Spinal cord (tissue), 10 donors: ENCODE results near the gene NEAT1. TPM values are rescaled to one million over a fixed set of nuclear protein-coding genes. Genes with fewer than 3 reads are reported as not detected.
A peak's percentile ranks its signal among the peaks of the same experiment; 100 is the strongest.

Experiments used
- DNase-seq, 6 donors: peaks; one replicate each; pipeline versions ENCODE4 v3.0.0 to v3.0.0-alpha.2; 2013 to 2015; ENCODE audit warnings: low spot score in 6 of 6, low read depth in 4 of 6
- H3K27ac ChIP-seq: one replicate; pipeline ENCODE4 v1.5.1; 2013; ENCODE audit warnings: low read depth, low read length, control low read depth
- H3K27me3 ChIP-seq: one replicate; pipeline ENCODE4 v1.6.1; 2013; ENCODE audit warnings: low read length; ENCODE audit not compliant: control insufficient read depth, insufficient read depth
- H3K36me3 ChIP-seq: one replicate; pipeline ENCODE4 v1.6.1; 2013; ENCODE audit warnings: low read length; ENCODE audit not compliant: control insufficient read depth, insufficient read depth
- H3K4me1 ChIP-seq: one replicate; pipeline ENCODE4 v1.6.1; 2013; ENCODE audit warnings: low read length; ENCODE audit not compliant: control insufficient read depth, insufficient read depth
- H3K4me3 ChIP-seq: one replicate; pipeline ENCODE4 v1.5.1; 2013; ENCODE audit warnings: low read depth, low read length, control low read depth
- H3K9me3 ChIP-seq: one replicate; pipeline ENCODE4 v1.6.1; 2013; ENCODE audit warnings: low read length; ENCODE audit not compliant: control insufficient read depth, insufficient read depth
- WGBS: methylation state at CpG from one replicate; pipeline ENCODE4 v1.1.5; 2013; ENCODE audit warnings: missing lambda C conversion rate; ENCODE audit not compliant: insufficient coverage; 5-methylcytosine and 5-hydroxymethylcytosine counted together
- polyA plus RNA-seq, 2 donors: library from polyadenylated mRNA; unstranded; fragments of 120-200 nt; gene quantifications; one replicate each; pipeline ENCODE4 v1.2.1, GENCODE V29; 2013; ENCODE audit not compliant: insufficient read length in 2 of 2
- total RNA-seq, 2 donors: library from RNA; depleted of rRNA in 1 of 2; stranded (reverse); fragments of 120-200 nt in 1 of 2; fragments of >200 nt in 1 of 2; gene quantifications; one replicate each; pipeline versions ENCODE4 v1.2.3 to v1.2.4, GENCODE V29; 2013 to 2014
- donor health status: healthy.

The NEAT1 gene
- total and polyA plus RNA-seq, 4 donors, result 27.4 to 73.6 (median 63.7) TPM

DNA sequence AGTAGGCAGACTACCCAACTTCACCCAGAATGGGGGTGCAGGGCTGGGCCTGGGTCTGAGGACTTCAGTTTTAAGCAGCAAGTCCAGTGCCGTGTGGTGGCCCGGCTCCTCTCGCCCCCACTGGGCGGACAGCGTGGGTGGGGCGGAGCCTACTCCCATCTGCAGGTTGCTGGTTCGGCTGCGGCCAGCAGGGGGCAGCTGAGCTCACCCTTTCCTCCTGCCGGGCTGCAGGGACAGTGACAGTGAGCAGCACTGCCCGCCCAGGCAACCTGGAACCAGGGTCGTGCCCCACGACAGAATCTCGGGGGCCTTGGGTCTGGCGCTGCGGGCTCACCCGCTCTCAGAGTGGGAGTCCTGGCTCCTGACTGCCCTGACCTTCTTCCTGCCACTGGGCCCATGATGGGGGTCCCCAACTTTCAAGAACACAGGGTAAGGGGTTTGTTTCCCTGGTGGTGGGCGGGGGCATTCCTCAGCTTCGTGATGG lies 6.2 kb upstream of the NEAT1 start:
- Histone ChIP-seq H3K4me1 (peaks cover 86% of the 10 kb centered on the region), H3K4me3 (peak overlapping the region; percentile 36), H3K9me3 (no peaks in the 10 kb centered on the region), H3K27ac (peak overlapping the region; percentile 99), H3K36me3 (peaks cover 25% of the 10 kb centered on the region), H3K27me3 (no peaks in the 10 kb centered on the region)
- WGBS, result 5% methylated on average over 18 of the region's 18 CpGs
- DNase-seq, result peak in 5 of 6 donors; percentile 72 to 95 (median 77)

DNA sequence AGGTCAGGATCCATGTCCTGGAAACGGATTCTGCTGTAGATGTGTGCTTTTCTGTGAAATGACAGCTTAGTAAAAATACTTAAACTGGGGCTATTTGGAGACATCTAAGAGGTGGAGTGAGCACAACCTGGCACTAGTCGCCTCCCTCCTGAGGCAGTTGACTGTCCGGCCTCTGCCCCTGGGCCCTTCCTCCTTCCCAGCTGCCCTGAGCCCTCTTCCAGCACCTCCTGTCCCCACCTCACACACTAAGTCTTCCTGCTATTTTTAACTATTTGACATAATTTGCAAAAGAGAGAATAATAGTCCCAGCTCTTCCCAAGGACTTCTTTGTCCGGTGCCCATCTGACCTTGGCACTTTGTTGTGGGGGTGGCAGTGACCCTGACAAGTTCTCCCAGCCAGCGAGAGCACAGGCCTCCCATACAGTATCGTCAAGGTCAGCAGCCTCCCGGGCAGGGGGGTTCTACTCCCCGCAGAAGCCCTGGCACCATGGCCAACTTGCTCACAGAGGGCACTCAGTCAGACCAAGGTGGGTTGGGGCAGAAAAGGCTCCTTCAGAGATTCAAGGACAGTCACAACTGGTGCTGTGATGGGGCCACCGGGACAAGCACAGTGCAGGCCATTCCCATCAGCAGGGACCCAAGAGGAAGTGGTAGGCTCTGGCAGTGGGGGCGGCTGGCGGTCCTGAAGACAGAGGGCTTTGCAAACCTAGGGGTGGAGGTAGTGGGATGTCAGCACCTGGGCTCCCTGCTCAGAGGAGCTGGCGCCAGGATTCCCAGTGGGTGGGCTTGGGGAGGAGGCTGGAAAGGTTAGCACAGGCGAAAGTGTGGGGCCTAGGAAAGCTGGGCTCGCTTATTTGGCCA lies 5.5 kb upstream of the NEAT1 start:
- 56% methylated on average over 6 of the region's 14 CpGs for WGBS
- no peaks in the 10 kb centered on the region for H3K9me3 ChIP-seq
- no peak for DNase-seq
- peak overlapping the region; percentile 99 for H3K27ac ChIP-seq
- H3K27me3 ChIP-seq, result no peaks in the 10 kb centered on the region
- H3K4me1 ChIP-seq, result peaks cover 86% of the 10 kb centered on the region
- peaks cover 18% of the 10 kb centered on the region for H3K36me3 ChIP-seq
- peak overlapping the region; percentile 36 for H3K4me3 ChIP-seq

DNA sequence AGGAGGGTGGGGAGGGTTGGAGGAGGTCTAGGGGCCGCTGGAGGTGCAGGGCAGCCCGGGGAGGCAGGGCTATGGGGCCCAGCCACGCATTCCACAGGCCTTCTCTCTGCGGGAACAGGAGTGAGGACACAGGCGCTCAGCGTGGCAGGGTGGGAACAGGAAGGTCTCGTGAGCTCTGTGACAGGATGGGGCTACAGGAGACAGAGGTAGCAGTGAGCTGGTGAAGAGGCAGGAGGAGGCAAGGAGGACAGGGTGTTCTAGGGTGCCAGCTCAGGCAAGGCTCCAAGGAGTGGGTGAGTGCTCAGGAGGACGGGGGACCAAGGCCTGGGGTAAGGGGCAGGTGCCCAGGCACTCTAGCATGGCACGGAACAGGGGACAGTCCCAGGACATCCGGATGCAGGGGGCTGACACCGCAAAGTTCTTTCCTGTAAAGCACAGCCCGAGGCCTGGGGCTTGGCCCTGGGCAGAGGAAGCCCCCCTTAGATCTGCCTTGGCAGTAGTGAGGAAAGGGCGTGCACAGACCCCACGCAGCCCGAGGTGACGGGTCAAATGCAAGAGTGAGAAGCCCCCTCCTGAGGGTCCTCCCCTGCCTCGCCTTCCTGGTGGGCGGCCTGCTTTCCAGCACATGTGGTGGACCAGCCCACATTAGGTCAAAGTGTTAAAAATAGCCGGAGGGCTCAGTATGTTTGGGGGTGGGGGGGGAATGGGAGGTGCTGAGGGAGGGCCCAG lies 4.7 kb upstream of the NEAT1 start:
- Histone ChIP-seq H3K36me3 (peaks cover 10% of the 10 kb centered on the region), H3K4me1 (peaks cover 84% of the 10 kb centered on the region), H3K4me3 (no peak overlapping the region), H3K27ac (peak overlapping the region; percentile 99), H3K27me3 (no peaks in the 10 kb centered on the region), H3K9me3 (no peaks in the 10 kb centered on the region)
- DNase-seq, result peak in 1 of 6 donors; percentile 51
- 54% methylated on average over 17 of the region's 19 CpGs for WGBS

DNA sequence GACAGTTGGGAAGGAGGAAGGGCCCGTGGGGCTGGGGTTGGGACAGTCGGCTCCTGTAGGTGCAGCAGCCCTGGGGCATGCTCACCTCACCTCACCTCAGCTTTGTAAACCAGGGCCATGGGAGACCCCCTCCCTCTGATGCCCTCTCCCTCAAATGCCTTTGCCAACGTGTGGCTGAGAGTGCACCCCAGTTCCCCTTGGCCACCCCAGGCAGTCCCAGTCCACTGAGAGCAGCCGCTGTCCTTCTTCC lies 4.2 kb upstream of the NEAT1 start:
- DNase-seq, result no peak
- Histone ChIP-seq H3K27ac (peak overlapping the region; percentile 99), H3K36me3 (peaks cover 10% of the 10 kb centered on the region), H3K9me3 (no peaks in the 10 kb centered on the region), H3K4me1 (peaks cover 86% of the 10 kb centered on the region), H3K4me3 (peak overlapping the region; percentile 27), H3K27me3 (no peaks in the 10 kb centered on the region)
- WGBS, result 25% methylated on average over 2 of the region's 4 CpGs

DNA sequence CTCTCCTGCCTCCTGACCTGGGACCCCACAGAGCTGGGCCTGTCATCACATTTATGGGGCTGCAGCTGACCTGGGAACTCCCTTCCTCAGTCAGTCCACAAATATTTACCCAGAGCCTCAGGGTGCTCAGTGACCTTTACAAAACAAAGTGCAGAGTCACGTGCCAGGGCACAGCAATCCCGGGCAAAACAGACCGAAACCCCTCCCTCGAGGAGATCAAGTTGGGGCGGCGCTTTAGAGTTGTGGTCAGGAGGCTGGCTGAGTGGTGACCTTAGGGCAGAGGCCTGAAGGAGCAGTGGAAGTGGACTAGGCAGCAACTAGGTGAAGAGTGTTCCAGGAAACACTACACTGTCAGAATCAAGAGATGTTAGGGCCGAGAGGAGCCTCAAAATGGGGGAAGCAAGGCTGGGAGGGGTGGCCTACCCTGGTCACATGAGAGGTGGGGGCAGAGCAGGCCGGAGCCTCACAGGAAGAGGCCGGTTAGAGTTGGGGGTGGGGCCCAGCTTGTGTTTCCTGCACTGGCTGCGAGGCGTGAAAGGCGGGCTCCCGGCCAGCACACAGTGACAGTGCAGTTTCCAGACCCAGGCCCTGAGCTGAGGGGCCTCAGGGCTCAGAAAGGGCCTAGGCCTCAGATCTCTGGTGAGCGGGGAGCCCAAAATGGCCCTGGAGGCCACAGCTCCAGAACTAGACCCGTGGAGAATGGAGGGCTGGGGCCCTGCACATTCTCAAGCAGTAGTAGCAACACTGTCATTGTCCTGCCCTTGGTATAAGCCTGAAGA lies 3.7 kb upstream of the NEAT1 start:
- H3K36me3 ChIP-seq, result peaks cover 5% of the 10 kb centered on the region
- H3K9me3 ChIP-seq, result no peaks in the 10 kb centered on the region
- peak overlapping the region; percentile 99 for H3K27ac ChIP-seq
- H3K27me3 ChIP-seq, result no peaks in the 10 kb centered on the region
- peak in 5 of 6 donors; percentile 67 to 95 (median 84) for DNase-seq
- H3K4me1 ChIP-seq, result peaks cover 86% of the 10 kb centered on the region
- WGBS, result 6% methylated on average over 15 of the region's 15 CpGs
- peak overlapping the region; percentile 27 for H3K4me3 ChIP-seq

DNA sequence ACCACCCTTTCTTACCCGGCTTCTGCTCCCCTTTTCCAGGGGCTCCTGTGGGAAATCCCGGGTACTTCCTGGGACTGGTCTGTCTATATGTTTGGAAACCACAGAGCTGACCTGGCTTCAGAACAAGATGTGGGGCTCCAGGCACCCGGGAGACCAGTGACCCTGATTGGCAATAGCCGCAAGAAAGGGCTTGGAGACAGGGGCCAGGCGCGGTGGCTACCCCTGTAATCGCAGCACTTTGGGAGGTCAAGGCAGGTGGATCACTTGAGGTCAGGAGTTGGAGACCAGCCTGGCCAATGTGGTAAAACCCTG lies 3.2 kb upstream of the NEAT1 start:
- no peak for DNase-seq
- Histone ChIP-seq H3K4me3 (no peak overlapping the region), H3K27ac (peak overlapping the region; percentile 99), H3K27me3 (no peaks in the 10 kb centered on the region), H3K4me1 (peaks cover 90% of the 10 kb centered on the region), H3K9me3 (no peaks in the 10 kb centered on the region), H3K36me3 (peaks cover 5% of the 10 kb centered on the region)
- WGBS, result 25% methylated on average over 4 of the region's 7 CpGs

DNA sequence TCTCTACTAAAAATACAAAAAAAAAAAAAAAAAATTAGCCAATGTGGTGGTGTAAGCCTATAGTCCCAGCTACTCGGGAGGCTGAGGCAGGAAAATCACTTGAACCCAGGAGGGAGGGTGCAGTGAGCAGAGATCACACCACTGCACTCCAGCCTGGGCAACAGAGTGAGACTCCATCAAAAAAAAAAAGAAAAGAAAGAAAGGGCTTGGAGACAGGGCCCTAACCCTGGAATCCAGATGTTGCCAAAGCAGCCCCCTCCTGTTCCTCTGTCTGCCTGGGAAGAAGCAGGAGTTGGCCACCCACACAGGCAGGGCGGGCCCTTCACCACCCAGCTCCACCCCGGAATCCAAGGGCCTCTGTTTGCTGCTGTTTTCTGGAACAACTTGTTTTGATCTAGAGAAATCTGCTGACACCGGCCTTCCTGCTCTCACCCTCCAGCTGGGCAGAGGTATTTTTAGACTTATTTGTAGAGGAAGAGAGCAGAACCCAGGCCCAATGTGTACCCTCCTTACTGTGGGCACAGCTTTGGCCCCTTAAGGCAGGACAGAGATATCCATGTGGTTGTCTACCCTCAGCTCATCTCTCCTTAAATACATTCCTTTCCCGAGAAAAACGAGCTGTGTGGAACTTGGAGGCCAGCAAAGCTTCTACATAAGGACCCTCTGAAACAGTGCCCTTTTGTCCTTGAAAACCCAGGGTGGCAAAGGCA lies 2.7 kb upstream of the NEAT1 start:
- Histone ChIP-seq H3K4me3 (peak overlapping the region; percentile 1), H3K9me3 (no peaks in the 10 kb centered on the region), H3K4me1 (peaks cover 90% of the 10 kb centered on the region), H3K27me3 (no peaks in the 10 kb centered on the region), H3K36me3 (peaks cover 5% of the 10 kb centered on the region), H3K27ac (peak overlapping the region; percentile 99)
- DNase-seq, result peak in 2 of 6 donors; percentile 38 to 82
- 11% methylated on average over 3 of the region's 6 CpGs for WGBS

DNA sequence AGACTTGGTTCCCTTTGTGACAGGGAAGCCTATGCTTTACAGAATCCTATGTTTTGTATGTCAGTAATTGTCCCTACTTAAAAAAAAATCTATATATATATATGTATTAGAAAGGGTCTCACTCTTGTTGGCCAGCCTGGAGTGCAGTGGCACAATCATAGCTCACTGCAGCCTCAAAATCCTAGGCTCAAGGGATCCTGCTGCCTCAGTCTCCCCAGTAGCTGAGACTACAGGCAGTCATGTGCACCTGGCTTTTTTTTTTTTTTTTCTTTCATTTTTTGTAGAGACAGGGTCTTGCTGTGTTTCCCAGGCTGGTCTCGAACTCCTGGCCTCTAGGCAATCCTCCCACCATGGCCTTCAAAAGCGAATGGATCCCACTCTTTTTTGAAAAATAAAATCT lies 2.1 kb upstream of the NEAT1 start:
- H3K9me3 ChIP-seq, result no peaks in the 10 kb centered on the region
- peaks cover under 1% of the 10 kb centered on the region for H3K36me3 ChIP-seq
- no peak for DNase-seq
- H3K27me3 ChIP-seq, result no peaks in the 10 kb centered on the region
- no CpG with 5 or more reads among the region's 2 CpGs for WGBS
- H3K4me3 ChIP-seq, result no peak overlapping the region
- peak overlapping the region; percentile 99 for H3K27ac ChIP-seq
- H3K4me1 ChIP-seq, result peaks cover 84% of the 10 kb centered on the region
